ENCODE results near the gene PLIN4.

The PLIN4 gene

GRCh38 chr19:4523306-4524110, 5.2 kb upstream of the PLIN4 start:
- DNase-seq = peak; percentile 34

DNA sequence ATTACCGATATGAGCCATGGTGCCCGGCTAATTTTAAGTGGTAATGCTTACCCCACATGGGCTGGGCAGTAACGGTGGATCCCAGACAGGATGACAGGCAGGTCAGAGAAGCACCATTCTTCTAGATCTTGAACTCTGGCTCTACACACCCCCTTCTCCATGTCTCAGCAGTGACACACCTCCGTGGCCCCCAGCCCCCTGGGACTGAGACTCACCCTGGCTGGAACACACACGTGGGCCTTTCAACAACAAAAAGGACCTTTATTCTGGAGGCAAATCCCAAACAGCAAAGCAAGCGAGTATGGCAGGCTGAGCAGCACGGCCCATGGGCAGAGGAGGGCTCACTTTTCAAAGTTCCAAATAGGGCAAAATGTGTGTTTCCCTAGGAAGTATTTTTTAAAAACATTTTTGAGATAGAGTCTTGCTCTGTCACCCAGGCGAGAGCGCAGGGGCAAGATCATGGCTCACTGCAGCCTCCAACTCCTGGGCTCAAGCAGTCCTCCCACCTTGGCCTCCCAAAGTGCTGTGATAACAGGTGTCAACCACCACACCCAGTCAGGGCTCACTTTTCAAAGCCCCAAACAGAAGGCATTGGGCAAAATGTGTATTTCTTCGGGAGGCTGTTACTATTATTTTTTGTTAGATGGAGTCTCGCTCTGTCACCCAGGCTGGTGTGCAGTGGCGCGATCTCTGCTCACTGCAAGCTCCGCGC, 4.2 kb upstream of the PLIN4 start:
- DNase-seq = no peak

DNA sequence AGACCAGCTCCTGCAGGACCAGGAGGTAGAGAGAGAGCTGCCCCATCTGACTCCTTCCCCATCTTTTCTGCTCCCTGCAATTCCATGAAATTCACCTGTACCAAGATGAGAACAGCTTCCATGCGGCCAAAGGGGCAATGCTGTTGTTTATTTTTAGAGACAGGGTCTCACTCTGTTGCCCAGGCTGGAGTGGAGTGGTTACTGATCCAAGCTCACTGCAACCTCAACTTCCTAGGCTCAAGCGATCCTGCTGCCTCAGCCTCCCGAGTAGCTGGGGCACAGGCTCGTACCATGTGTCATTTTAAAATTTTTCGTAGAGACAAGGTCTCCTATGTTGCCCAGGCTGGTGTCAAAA, 3.6 kb upstream of the PLIN4 start:
- DNase-seq = no peak

GRCh38 chr19:4521170-4521887, 3.0 kb upstream of the PLIN4 start:
- no peak for DNase-seq

DNA sequence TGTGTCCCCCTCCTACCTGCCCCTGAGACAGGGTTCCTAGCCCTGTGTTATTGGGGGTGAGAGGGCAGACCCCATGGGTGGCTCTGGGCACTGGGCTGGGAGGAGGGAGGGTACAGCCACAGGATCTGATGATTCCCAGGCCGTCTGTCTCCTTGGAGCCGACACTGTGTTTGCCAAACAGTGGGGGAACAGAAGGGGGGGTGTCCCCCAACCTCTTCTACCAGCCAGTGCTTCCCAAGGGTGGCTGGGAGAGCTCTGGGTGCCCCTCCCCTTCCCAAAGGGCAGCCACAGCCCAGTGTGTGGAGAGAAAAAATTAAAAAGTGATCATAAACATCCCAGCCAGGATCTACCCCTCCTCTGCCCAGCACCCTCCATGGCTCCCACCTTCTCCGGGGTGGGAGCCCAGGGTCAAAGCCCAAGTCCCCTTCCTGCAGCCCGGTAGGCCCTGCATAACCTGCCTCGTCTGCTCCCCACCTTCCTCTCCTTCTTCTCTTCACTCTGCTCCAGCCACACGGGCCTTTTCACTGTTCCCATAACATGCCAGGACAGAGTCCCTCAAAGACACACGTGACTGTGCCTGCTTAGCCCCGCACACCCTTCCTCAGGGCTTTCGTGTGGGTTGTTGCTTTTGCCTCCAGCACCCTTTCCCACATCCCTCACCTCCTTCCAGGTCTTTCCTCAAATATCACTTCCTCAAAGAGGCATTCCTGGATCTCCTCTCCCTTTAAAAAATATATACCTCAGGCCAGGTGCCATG, 1.4 kb upstream of the PLIN4 start:
- DNase-seq = no peak

DNA sequence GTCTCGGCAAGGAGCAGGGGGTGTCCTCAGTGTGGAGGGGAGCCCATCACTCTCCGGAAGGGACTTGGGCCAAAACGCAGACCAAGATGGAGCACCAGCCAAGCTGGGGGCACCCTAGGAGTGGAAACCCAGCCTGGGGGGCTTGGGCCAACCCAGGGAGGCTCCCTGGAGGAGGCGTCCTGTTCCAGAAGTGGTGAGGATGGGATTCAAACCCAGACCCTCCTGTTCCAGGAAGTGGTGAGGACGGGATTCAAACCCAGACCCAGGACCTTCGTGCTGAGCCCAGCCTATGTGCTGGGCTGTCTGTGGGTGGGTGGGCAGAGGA, 848 bp upstream of the PLIN4 start:
- DNase-seq = no peak

- no peak for DNase-seq
Observed at GRCh38 chr19:4517451-4518057, 732 bp downstream of the PLIN4 start.

DNA sequence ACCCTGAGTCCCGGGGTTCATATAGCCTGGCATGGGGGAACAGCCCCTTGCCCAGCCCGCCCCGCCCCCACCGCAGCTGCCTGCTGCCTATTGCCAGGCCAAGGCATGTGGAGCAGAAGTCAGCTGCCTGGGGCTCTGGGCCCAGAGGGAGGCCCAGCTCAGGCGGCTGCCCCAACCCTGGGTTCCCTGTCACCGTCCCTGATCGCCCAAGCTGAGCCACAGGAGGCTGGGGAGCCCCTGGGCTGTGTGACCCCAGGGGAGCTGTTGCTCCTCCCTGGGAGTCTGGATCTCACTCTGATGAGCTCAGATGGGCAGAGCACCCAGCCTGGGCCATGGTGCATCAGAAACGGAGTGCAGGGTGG, 1.4 kb downstream of the PLIN4 start:
- DNase-seq = no peak

- DNase-seq = no peak
Observed at GRCh38 chr19:4516199-4516938, 1.9 kb downstream of the PLIN4 start.

- no peak for DNase-seq
Observed at GRCh38 chr19:4515732-4516131, 2.6 kb downstream of the PLIN4 start.

GRCh38 chr19:4513248-4513647, 5.0 kb downstream of the PLIN4 start:
- no peak for DNase-seq

- no peak for DNase-seq
Observed at GRCh38 chr19:4512070-4512469, 6.2 kb downstream of the PLIN4 start.

- no peak for DNase-seq
Observed at GRCh38 chr19:4511300-4512054, 6.8 kb downstream of the PLIN4 start.

- DNase-seq = no peak
Observed at GRCh38 chr19:4510435-4511255, 7.6 kb downstream of the PLIN4 start.

GRCh38 chr19:4508698-4509097, 9.6 kb downstream of the PLIN4 start:
- DNase-seq = no peak

GRCh38 chr19:4507804-4508203, 10.5 kb downstream of the PLIN4 start:
- DNase-seq = no peak

- no peak for DNase-seq
Observed at GRCh38 chr19:4507150-4507452, 11.2 kb downstream of the PLIN4 start.

DNA sequence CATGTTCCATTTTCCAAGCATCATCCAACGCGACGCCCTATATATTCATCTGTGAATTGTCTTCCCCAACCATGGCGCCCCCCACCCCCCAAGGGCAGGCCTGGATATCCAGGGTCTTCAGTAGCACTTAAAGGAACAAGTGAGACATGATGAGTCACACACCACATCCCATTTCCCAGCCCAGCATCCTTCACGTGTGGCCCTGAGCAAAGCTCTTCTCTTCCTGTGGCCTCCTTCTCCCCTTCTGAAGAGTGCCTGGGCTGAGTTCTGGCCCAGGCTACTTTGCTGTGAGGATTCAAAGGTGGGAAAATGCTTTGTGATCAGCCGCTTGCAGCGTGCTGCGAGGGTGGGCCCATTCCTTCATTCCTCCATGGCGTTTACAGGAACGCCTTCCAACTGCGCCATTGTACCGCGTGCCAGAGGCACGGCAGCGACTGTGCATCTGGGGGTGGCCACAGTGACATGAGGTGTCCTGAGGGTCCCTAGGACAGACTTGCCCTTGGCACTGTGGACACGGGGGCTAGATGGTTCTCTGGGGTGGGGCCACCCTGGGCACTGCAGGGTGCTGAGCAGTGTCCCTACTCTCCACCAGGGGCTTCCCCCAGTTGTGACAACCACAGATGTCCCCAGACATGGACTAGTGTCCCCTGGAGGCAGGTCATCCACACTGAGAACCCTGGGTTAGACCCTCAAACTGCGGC, 11.7 kb downstream of the PLIN4 start:
- no peak for DNase-seq

DNA sequence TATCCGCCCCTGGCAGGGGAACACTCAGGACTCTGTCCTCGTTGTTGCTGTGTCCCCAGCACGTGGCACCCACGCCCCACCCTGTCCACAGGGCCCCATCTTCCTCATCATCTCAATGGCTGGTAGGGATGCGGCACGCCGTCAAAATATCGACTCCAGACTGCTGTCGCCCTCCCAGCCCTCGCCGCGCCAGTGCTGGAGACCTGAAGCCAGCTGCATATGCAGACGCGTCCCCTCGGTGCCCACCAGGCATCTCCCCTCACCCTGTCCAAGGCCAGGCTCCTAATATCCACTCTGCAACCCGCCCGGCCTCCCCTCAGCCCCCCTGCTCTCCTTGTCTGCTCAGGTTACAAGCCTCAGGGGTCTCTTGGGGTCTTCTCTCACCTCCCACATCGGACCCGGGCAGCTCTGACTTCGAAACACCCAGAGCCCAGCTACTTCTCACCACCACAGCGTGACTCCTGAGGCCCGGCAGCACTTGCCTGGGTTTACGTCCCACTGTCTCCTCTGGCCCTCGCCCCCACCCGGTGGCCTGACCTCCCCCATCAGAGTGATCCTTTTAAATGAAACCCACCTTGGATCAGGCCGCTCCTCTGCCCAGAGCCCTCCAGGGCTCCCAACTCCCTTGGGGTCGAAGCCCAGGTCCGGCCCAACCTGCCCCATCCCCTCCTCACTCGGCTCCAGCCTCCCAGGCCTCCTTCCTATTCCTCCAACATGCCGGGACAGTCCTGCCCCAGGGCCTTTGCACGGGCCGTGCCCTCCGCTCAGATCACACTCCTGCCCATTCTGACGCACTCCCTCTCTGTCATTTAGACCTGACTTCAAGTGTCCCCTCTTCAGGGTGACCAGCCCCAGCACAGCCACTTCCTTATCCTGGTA, 12.5 kb downstream of the PLIN4 start:
- DNase-seq = no peak
